HG03135 (cell line): Measurements from ENCODE around the gene SDHD.

Source experiments
- ATAC-seq: cut with Tn5 transposase; IDR thresholded peaks from one replicate; pipeline ENCODE4 v1.9.1; 2021; ENCODE audit warnings: mild to moderate bottlenecking, moderate library complexity; ENCODE audit not compliant: unreplicated experiment

Gene SDHD

GRCh38 chr11:112097734-112098528, 11.3 kb downstream of the SDHD start:
- ATAC-seq = no peak

GRCh38 chr11:112100462-112100861, 13.8 kb downstream of the SDHD start:
- no peak for ATAC-seq

- no peak for ATAC-seq
These were observed 16.8 kb downstream of the SDHD start for GRCh38 chr11:112103446-112103845.

- ATAC-seq = no peak
These were observed 19.4 kb downstream of the SDHD start for GRCh38 chr11:112106070-112106469.

GRCh38 chr11:112113539-112114457, 27.1 kb downstream of the SDHD start:
- ATAC-seq = no peak

GRCh38 chr11:112114460-112114859, 27.8 kb downstream of the SDHD start:
- ATAC-seq = no peak

GRCh38 chr11:112115386-112115785, 28.7 kb downstream of the SDHD start:
- ATAC-seq = no peak

- ATAC-seq = no peak
These were observed 31.5 kb downstream of the SDHD start for GRCh38 chr11:112118176-112118575.

- no peak for ATAC-seq
These were observed 35.4 kb downstream of the SDHD start for GRCh38 chr11:112121981-112122615.

- ATAC-seq = no peak
These were observed 36.5 kb downstream of the SDHD start for GRCh38 chr11:112123129-112123528.

- ATAC-seq = no peak
These were observed 40.4 kb downstream of the SDHD start for GRCh38 chr11:112127056-112127455.

GRCh38 chr11:112128483-112129121, 41.9 kb downstream of the SDHD start:
- ATAC-seq = no peak

GRCh38 chr11:112129656-112130055, 43.0 kb downstream of the SDHD start:
- ATAC-seq = no peak

- ATAC-seq = no peak
These were observed 46.1 kb downstream of the SDHD start for GRCh38 chr11:112132737-112133136.

GRCh38 chr11:112134473-112134872, 47.8 kb downstream of the SDHD start:
- ATAC-seq = no peak

- ATAC-seq = no peak
These were observed 56.9 kb downstream of the SDHD start for GRCh38 chr11:112143597-112143996.
